NCI-H748 treated with DMSO at 0.1 percent for 48 hours (cell line): ENCODE measurements around the gene IL7R.
"Not testable (repeated sequence)": the region's sequence is repeated elsewhere in the genome, so short reads cannot be mapped to it uniquely, and the experiment has no call there.

ENCODE experiments used
- DNase-seq: peaks from one replicate; lab custom pipeline; 2025; lab: John Stamatoyannopoulos, UW

The IL7R gene

GRCh38 chr5:35842856-35843255 lies 13.8 kb upstream of the IL7R start:
- DNase-seq, result no peak

GRCh38 chr5:35845508-35845907 lies 11.2 kb upstream of the IL7R start:
- not testable (repeated sequence) for DNase-seq

- no peak for DNase-seq
These were observed 9.2 kb upstream of the IL7R start for GRCh38 chr5:35847491-35847890.

GRCh38 chr5:35847961-35848360 lies 8.7 kb upstream of the IL7R start:
- no peak for DNase-seq

- no peak for DNase-seq
These were observed 6.8 kb upstream of the IL7R start for GRCh38 chr5:35849860-35850259.

GRCh38 chr5:35850967-35851680 lies 5.6 kb upstream of the IL7R start:
- no peak for DNase-seq

- DNase-seq, result no peak
These were observed 4.5 kb upstream of the IL7R start for GRCh38 chr5:35852084-35852734.

GRCh38 chr5:35852773-35853172 lies 3.9 kb upstream of the IL7R start:
- DNase-seq, result no peak

GRCh38 chr5:35853631-35854030 lies 3.1 kb upstream of the IL7R start:
- no peak for DNase-seq

- no peak for DNase-seq
These were observed 2.4 kb upstream of the IL7R start for GRCh38 chr5:35854248-35854647.

- no peak for DNase-seq
These were observed 1.5 kb upstream of the IL7R start for GRCh38 chr5:35855187-35855586.

- not testable (repeated sequence) for DNase-seq
These were observed 416 bp upstream of the IL7R start for GRCh38 chr5:35856186-35856764.

- no peak for DNase-seq
These were observed 1.0 kb downstream of the IL7R start for GRCh38 chr5:35857606-35858205.

- peak; percentile 92 for DNase-seq
These were observed 2.5 kb downstream of the IL7R start for GRCh38 chr5:35859101-35859661.

- no peak for DNase-seq
These were observed 4.0 kb downstream of the IL7R start for GRCh38 chr5:35860686-35861085.

- no peak for DNase-seq
These were observed 5.0 kb downstream of the IL7R start for GRCh38 chr5:35861718-35862117.

GRCh38 chr5:35862126-35862525 lies 5.4 kb downstream of the IL7R start:
- no peak for DNase-seq

- no peak for DNase-seq
These were observed 6.5 kb downstream of the IL7R start for GRCh38 chr5:35863159-35863558.

- DNase-seq, result no peak
These were observed 11.3 kb downstream of the IL7R start for GRCh38 chr5:35867998-35868397.

- no peak for DNase-seq
These were observed 13.1 kb downstream of the IL7R start for GRCh38 chr5:35869685-35870277.

GRCh38 chr5:35870605-35871004 lies 13.9 kb downstream of the IL7R start:
- no peak for DNase-seq

- DNase-seq, result no peak
These were observed 19.8 kb downstream of the IL7R start for GRCh38 chr5:35876454-35876853.
